GM23338 (cell line): ENCODE measurements around the gene TOB2. TPM values are rescaled to one million over a fixed set of nuclear protein-coding genes. Genes with fewer than 3 reads are reported as not detected.

Experiments
- ATAC-seq: fragments of 200-7000 bp; cut with Tn5 transposase; 3 replicates; pipeline ENCODE4 v1.9.1; 2020
- DNase-seq: peaks from one replicate; pipeline ENCODE4 v3.0.0-alpha.2; 2015; ENCODE audit warnings: low spot score
- H2AFZ ChIP-seq: fragments of 200-600 bp; sonication (generic); 2 replicates; pipeline ENCODE4 v1.8.0; 2016; ENCODE audit warnings: antibody characterized with exemption, mild to moderate bottlenecking, moderate library complexity
- H3F3A ChIP-seq: fragments of 200-600 bp; sonication (generic); replicated peaks from 2 replicates; pipeline ENCODE4 v1.8.0; 2017; ENCODE audit warnings: antibody characterized with exemption, mixed run types, low read depth
- H3K27ac ChIP-seq: fragments of 200-600 bp; sonication (generic); 2 replicates; pipeline ENCODE4 v1.6.1; 2016; ENCODE audit warnings: low read depth
- H3K27me3 ChIP-seq: fragments of 200-600 bp; sonication (generic); 2 replicates; pipeline ENCODE4 v1.8.0; 2016; ENCODE audit warnings: mild to moderate bottlenecking, mixed run types, moderate library complexity; ENCODE audit not compliant: insufficient read depth
- H3K36me3 ChIP-seq: fragments of 200-600 bp; sonication (generic); 2 replicates; pipeline ENCODE4 v1.8.0; 2016; ENCODE audit warnings: mild to moderate bottlenecking; ENCODE audit not compliant: insufficient read depth
- H3K4me1 ChIP-seq: fragments of 200-600 bp; sonication (generic); 2 replicates; pipeline ENCODE4 v1.8.0; 2016; ENCODE audit warnings: mild to moderate bottlenecking, moderate library complexity; ENCODE audit not compliant: insufficient read depth
- H3K4me2 ChIP-seq: fragments of 200-600 bp; sonication (generic); 2 replicates; pipeline ENCODE4 v1.7.1; 2017; ENCODE audit warnings: mixed run types
- H3K4me3 ChIP-seq: fragments of 200-600 bp; sonication (generic); 2 replicates; pipeline ENCODE4 v1.6.1; 2016; ENCODE audit warnings: mixed run types
- H3K79me2 ChIP-seq: fragments of 200-600 bp; sonication (generic); replicated peaks from 2 replicates; pipeline ENCODE4 v1.8.0; 2017; ENCODE audit warnings: mild to moderate bottlenecking; ENCODE audit not compliant: insufficient read depth
- H3K9me2 ChIP-seq: fragments of 200-600 bp; sonication (generic); 2 replicates; pipeline ENCODE4 v1.8.0; 2017; ENCODE audit not compliant: insufficient read depth
- H4K20me1 ChIP-seq: fragments of 200-600 bp; sonication (generic); replicated peaks from 2 replicates; pipeline ENCODE4 v1.8.0; 2017; ENCODE audit warnings: mild to moderate bottlenecking; ENCODE audit not compliant: insufficient read depth
- H3K27ac Mint-ChIP-seq: 2 replicates; pipeline ENCODE4 v1.8.0; 2020; ENCODE audit warnings: inconsistent platforms, mild to moderate bottlenecking, moderate library complexity, mixed read lengths
- H3K27me3 Mint-ChIP-seq: 3 replicates; pipeline ENCODE4 v1.8.0; 2022; ENCODE audit warnings: low read depth, mild to moderate bottlenecking, moderate library complexity, mixed read lengths, inconsistent platforms; ENCODE audit not compliant: insufficient read depth, poor library complexity
- H3K36me3 Mint-ChIP-seq: 3 replicates; pipeline ENCODE4 v1.8.0; 2021; ENCODE audit warnings: low read depth, mild to moderate bottlenecking, inconsistent platforms, moderate library complexity, mixed read lengths
- H3K4me1 Mint-ChIP-seq: 3 replicates; pipeline ENCODE4 v1.8.0; 2020; ENCODE audit warnings: mild to moderate bottlenecking, inconsistent platforms, mixed read lengths
- H3K4me3 Mint-ChIP-seq: 3 replicates; pipeline ENCODE4 v1.8.0; 2021; ENCODE audit warnings: moderate library complexity, mild to moderate bottlenecking, inconsistent platforms, mixed read lengths
- H3K9me3 Mint-ChIP-seq: 3 replicates; pipeline ENCODE4 v1.8.0; 2020; ENCODE audit warnings: moderate library complexity, mild to moderate bottlenecking, inconsistent platforms, mixed read lengths
- CREB1 ChIP-seq: fragments of 250-450 bp; sonication (Bioruptor Pico); IDR thresholded peaks from 2 replicates; pipeline ENCODE4 v1.5.0; 2020; ENCODE audit warnings: low read depth, mild to moderate bottlenecking, moderate library complexity
- EZH2 ChIP-seq: fragments of 200-600 bp; sonication (generic); IDR thresholded peaks from one replicate; pipeline ENCODE4 v1.8.0; 2017; ENCODE audit warnings: antibody characterized with exemption, mild to moderate bottlenecking, low read depth; ENCODE audit not compliant: unreplicated experiment
- JUNB ChIP-seq: IDR thresholded peaks from one replicate; pipeline ENCODE4 v1.6.1; 2016; ENCODE audit warnings: antibody characterized with exemption; ENCODE audit not compliant: unreplicated experiment
- NANOG ChIP-seq: IDR thresholded peaks from 2 replicates; pipeline ENCODE4 v1.6.1; 2016; ENCODE audit warnings: antibody characterized with exemption, borderline replicate concordance
- POLR2AphosphoS5 ChIP-seq: IDR thresholded peaks from 2 replicates; pipeline ENCODE4 v1.6.1; 2016; ENCODE audit warnings: antibody characterized with exemption, low read depth
- ZNF114 ChIP-seq: fragments of 250-450 bp; sonication (Bioruptor Pico); IDR thresholded peaks from 2 replicates; pipeline ENCODE4 v1.5.0; 2020; ENCODE audit warnings: mild to moderate bottlenecking, moderate library complexity
- polyA plus RNA-seq: library from polyadenylated mRNA; unstranded; fragments of >200 nt; fragmentation: Nextera tagmentation; extraction: Ambion mirVana; gene quantifications from 2 replicates; pipeline ENCODE4 v1.2.1, GENCODE V29; 2016
- total RNA-seq: library from RNA; depleted of rRNA; stranded (reverse); fragments of >200 nt; shearing (Covaris generic); gene quantifications from 2 replicates; pipeline ENCODE4 v1.2.3, GENCODE V29; 2014
- TF ChIP-seq, protein P1 (sequence below): IDR thresholded peaks from one replicate; pipeline ENCODE4 v1.6.1; 2018; ENCODE audit warnings: antibody characterized with exemption; ENCODE audit not compliant: unreplicated experiment
- TF ChIP-seq, protein P2 (sequence below): IDR thresholded peaks from 2 replicates; pipeline ENCODE4 v1.6.1; 2016; ENCODE audit warnings: antibody characterized with exemption
- TF ChIP-seq, protein P3 (sequence below), 2 experiments: fragments of 200-600 bp in 1 of 2; sonication (generic) in 1 of 2; conservative IDR thresholded peaks; 2 replicates each; pipeline versions ENCODE4 v1.5.1 to v1.6.1; 2016 to 2017; ENCODE audit warnings: antibody characterized with exemption in 2 of 2, low read depth in 2 of 2, mild to moderate bottlenecking in 2 of 2, moderate library complexity in 1 of 2
- TF ChIP-seq, protein P4 (sequence below): fragments of 250-450 bp; sonication (Bioruptor Pico); IDR thresholded peaks from 2 replicates; pipeline ENCODE4 v1.5.0; 2020; ENCODE audit warnings: mild to moderate bottlenecking, moderate library complexity

Gene TOB2
- total and polyA plus RNA-seq, 2 experiments from 2014 or later = 27.3 to 47.2 TPM

DNA sequence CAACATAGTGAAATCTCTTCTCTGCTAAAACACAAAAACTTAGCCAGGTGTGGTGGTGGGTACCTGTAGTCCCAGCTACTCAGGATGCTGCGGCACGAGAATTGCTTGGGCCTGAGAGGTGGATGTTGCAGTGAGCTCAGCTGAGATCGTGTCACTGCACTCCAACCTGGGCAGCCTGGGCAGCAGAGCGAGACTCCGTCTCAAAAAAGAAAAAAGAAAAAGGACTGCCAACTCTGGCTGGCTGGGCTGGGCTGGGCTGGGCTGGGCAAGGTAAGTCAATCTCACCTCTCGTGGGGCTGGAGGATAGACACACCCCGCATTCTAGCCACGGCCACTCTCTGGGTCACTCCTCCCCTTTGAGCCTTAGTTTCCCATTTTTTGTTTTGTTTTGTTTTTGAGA is 37.9 kb downstream of the TOB2 start:
- Histone ChIP-seq H2AFZ (no peak overlapping the region), H3K4me1 (peaks cover 14% of the 10 kb centered on the region), H3K79me2 (no peaks in the 10 kb centered on the region), H4K20me1 (no peaks in the 10 kb centered on the region), H3K4me3 (no peak overlapping the region), H3K27ac (no peak overlapping the region), H3K4me2 (no peak overlapping the region), H3K27me3 (no peaks in the 10 kb centered on the region), H3F3A (peaks cover 12% of the 10 kb centered on the region), H3K36me3 (no peaks in the 10 kb centered on the region), H3K9me2 (no peaks in the 10 kb centered on the region)
- no peak overlapping the region for H3K27ac Mint-ChIP-seq
- no peaks in the 10 kb centered on the region; the same call in 2 of the 3 replicates for H3K9me3 Mint-ChIP-seq
- peaks cover 13% of the 10 kb centered on the region for H3K27me3 Mint-ChIP-seq
- no peak for TF ChIP-seq CREB1 (CRISPR knock-in tag)
- no peak for ATAC-seq
- H3K4me1 Mint-ChIP-seq = peaks cover 14% of the 10 kb centered on the region
- H3K4me3 Mint-ChIP-seq = no peak overlapping the region
- no peaks in the 10 kb centered on the region; the same call in 2 of the 3 replicates for H3K36me3 Mint-ChIP-seq
- no peak for DNase-seq

DNA sequence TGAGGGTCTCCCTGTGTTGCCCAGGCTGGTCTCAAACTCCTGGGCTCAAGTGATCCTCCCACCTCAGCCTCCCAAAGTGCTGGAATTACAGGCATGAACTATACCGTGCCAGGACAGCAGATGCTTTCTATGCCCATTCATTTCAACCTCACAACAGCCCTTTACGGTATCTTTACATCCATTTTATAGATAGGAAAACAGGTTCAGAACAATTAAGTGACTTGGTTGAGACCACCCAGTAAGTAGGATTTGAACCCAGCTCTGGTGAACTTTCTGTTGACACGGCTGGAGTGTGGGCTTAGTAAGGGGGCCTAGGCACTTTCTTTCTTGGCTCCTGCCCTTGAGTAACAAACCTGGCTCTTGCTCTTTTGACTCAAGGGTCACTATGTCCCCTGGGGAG is 39.2 kb downstream of the TOB2 start:
- ATAC-seq (no peak), DNase-seq (no peak)
- Histone ChIP-seq H3K27me3 (no peaks in the 10 kb centered on the region), H3K79me2 (no peaks in the 10 kb centered on the region), H4K20me1 (no peaks in the 10 kb centered on the region), H3F3A (peaks cover 6% of the 10 kb centered on the region), H2AFZ (no peak overlapping the region), H3K36me3 (no peaks in the 10 kb centered on the region), H3K9me2 (no peaks in the 10 kb centered on the region), H3K4me2 (no peak overlapping the region), H3K4me1 (peaks cover 8% of the 10 kb centered on the region), H3K27ac (no peak overlapping the region), H3K4me3 (no peak overlapping the region)
- H3K27me3 Mint-ChIP-seq = peaks cover 11% of the 10 kb centered on the region
- H3K9me3 Mint-ChIP-seq = no peaks in the 10 kb centered on the region; the same call in 2 of the 3 replicates
- peaks cover 13% of the 10 kb centered on the region for H3K4me1 Mint-ChIP-seq
- H3K27ac Mint-ChIP-seq = no peak overlapping the region
- no peak overlapping the region for H3K4me3 Mint-ChIP-seq
- no peaks in the 10 kb centered on the region; the same call in 2 of the 3 replicates for H3K36me3 Mint-ChIP-seq
- no peak for TF ChIP-seq JUNB
- TF ChIP-seq, protein P1, sequence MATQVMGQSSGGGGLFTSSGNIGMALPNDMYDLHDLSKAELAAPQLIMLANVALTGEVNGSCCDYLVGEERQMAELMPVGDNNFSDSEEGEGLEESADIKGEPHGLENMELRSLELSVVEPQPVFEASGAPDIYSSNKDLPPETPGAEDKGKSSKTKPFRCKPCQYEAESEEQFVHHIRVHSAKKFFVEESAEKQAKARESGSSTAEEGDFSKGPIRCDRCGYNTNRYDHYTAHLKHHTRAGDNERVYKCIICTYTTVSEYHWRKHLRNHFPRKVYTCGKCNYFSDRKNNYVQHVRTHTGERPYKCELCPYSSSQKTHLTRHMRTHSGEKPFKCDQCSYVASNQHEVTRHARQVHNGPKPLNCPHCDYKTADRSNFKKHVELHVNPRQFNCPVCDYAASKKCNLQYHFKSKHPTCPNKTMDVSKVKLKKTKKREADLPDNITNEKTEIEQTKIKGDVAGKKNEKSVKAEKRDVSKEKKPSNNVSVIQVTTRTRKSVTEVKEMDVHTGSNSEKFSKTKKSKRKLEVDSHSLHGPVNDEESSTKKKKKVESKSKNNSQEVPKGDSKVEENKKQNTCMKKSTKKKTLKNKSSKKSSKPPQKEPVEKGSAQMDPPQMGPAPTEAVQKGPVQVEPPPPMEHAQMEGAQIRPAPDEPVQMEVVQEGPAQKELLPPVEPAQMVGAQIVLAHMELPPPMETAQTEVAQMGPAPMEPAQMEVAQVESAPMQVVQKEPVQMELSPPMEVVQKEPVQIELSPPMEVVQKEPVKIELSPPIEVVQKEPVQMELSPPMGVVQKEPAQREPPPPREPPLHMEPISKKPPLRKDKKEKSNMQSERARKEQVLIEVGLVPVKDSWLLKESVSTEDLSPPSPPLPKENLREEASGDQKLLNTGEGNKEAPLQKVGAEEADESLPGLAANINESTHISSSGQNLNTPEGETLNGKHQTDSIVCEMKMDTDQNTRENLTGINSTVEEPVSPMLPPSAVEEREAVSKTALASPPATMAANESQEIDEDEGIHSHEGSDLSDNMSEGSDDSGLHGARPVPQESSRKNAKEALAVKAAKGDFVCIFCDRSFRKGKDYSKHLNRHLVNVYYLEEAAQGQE = no peak
- TF ChIP-seq, protein P2, sequence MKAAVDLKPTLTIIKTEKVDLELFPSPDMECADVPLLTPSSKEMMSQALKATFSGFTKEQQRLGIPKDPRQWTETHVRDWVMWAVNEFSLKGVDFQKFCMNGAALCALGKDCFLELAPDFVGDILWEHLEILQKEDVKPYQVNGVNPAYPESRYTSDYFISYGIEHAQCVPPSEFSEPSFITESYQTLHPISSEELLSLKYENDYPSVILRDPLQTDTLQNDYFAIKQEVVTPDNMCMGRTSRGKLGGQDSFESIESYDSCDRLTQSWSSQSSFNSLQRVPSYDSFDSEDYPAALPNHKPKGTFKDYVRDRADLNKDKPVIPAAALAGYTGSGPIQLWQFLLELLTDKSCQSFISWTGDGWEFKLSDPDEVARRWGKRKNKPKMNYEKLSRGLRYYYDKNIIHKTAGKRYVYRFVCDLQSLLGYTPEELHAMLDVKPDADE = no peak
- no peak for TF ChIP-seq ZNF114 (CRISPR knock-in tag)
- TF ChIP-seq NANOG = no peak
- TF ChIP-seq POLR2AphosphoS5 = no peak
- TF ChIP-seq, protein P3, sequence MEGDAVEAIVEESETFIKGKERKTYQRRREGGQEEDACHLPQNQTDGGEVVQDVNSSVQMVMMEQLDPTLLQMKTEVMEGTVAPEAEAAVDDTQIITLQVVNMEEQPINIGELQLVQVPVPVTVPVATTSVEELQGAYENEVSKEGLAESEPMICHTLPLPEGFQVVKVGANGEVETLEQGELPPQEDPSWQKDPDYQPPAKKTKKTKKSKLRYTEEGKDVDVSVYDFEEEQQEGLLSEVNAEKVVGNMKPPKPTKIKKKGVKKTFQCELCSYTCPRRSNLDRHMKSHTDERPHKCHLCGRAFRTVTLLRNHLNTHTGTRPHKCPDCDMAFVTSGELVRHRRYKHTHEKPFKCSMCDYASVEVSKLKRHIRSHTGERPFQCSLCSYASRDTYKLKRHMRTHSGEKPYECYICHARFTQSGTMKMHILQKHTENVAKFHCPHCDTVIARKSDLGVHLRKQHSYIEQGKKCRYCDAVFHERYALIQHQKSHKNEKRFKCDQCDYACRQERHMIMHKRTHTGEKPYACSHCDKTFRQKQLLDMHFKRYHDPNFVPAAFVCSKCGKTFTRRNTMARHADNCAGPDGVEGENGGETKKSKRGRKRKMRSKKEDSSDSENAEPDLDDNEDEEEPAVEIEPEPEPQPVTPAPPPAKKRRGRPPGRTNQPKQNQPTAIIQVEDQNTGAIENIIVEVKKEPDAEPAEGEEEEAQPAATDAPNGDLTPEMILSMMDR (conservative IDR thresholded peaks at IDR 0.05; ENCODE audit: low read depth in 2 of 2) = no peak
- TF ChIP-seq, protein P4, sequence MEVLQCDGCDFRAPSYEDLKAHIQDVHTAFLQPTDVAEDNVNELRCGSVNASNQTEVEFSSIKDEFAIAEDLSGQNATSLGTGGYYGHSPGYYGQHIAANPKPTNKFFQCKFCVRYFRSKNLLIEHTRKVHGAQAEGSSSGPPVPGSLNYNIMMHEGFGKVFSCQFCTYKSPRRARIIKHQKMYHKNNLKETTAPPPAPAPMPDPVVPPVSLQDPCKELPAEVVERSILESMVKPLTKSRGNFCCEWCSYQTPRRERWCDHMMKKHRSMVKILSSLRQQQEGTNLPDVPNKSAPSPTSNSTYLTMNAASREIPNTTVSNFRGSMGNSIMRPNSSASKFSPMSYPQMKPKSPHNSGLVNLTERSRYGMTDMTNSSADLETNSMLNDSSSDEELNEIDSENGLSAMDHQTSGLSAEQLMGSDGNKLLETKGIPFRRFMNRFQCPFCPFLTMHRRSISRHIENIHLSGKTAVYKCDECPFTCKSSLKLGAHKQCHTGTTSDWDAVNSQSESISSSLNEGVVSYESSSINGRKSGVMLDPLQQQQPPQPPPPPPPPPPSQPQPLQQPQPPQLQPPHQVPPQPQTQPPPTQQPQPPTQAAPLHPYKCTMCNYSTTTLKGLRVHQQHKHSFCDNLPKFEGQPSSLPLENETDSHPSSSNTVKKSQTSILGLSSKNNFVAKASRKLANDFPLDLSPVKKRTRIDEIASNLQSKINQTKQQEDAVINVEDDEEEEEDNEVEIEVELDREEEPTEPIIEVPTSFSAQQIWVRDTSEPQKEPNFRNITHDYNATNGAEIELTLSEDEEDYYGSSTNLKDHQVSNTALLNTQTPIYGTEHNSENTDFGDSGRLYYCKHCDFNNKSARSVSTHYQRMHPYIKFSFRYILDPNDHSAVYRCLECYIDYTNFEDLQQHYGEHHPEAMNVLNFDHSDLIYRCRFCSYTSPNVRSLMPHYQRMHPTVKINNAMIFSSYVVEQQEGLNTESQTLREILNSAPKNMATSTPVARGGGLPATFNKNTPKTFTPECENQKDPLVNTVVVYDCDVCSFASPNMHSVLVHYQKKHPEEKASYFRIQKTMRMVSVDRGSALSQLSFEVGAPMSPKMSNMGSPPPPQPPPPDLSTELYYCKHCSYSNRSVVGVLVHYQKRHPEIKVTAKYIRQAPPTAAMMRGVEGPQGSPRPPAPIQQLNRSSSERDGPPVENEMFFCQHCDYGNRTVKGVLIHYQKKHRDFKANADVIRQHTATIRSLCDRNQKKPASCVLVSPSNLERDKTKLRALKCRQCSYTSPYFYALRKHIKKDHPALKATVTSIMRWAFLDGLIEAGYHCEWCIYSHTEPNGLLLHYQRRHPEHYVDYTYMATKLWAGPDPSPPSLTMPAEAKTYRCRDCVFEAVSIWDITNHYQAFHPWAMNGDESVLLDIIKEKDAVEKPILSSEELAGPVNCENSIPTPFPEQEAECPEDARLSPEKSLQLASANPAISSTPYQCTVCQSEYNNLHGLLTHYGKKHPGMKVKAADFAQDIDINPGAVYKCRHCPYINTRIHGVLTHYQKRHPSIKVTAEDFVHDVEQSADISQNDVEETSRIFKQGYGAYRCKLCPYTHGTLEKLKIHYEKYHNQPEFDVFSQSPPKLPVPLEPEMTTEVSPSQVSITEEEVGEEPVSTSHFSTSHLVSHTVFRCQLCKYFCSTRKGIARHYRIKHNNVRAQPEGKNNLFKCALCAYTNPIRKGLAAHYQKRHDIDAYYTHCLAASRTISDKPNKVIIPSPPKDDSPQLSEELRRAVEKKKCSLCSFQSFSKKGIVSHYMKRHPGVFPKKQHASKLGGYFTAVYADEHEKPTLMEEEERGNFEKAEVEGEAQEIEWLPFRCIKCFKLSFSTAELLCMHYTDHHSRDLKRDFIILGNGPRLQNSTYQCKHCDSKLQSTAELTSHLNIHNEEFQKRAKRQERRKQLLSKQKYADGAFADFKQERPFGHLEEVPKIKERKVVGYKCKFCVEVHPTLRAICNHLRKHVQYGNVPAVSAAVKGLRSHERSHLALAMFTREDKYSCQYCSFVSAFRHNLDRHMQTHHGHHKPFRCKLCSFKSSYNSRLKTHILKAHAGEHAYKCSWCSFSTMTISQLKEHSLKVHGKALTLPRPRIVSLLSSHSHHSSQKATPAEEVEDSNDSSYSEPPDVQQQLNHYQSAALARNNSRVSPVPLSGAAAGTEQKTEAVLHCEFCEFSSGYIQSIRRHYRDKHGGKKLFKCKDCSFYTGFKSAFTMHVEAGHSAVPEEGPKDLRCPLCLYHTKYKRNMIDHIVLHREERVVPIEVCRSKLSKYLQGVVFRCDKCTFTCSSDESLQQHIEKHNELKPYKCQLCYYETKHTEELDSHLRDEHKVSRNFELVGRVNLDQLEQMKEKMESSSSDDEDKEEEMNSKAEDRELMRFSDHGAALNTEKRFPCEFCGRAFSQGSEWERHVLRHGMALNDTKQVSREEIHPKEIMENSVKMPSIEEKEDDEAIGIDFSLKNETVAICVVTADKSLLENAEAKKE = no peak
- TF ChIP-seq EZH2 = no peak
- no peak for TF ChIP-seq CREB1 (CRISPR knock-in tag)
